ENCODE results near the gene MECP2.
A peak's percentile ranks its signal among the peaks of the same experiment; 100 is the strongest.

MECP2 gene

DNA sequence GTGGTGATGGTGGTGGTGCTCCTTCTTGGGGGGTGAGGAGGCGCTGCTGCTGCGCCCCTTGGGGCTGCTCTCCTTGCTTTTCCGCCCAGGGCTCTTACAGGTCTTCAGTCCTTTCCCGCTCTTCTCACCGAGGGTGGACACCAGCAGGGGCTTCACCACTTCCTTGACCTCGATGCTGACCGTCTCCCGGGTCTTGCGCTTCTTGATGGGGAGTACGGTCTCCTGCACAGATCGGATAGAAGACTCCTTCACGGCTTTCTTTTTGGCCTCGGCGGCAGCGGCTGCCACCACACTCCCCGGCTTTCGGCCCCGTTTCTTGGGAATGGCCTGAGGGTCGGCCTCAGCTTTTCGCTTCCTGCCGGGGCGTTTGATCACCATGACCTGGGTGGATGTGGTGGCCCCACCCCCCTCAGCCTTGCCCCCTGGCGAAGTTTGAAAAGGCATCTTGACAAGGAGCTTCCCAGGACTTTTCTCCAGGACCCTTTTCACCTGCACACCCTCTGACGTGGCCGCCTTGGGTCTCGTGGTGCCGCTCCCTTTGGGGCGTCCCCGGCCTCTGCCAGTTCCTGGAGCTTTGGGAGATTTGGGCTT is 66.7 kb downstream of the MECP2 start:
- no peak for DNase-seq

DNA sequence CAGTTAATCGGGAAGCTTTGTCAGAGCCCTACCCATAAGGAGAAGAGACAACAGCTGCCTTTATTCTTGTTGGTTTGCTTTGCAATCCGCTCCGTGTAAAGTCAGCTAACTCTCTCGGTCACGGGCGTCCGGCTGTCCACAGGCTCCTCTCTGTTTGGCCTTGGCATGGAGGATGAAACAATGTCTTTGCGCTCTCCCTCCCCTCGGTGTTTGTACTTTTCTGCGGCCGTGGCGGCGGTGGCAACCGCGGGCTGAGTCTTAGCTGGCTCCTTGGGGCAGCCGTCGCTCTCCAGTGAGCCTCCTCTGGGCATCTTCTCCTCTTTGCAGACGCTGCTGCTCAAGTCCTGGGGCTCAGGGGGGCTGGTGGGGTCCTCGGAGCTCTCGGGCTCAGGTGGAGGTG is 67.3 kb downstream of the MECP2 start:
- no peak for DNase-seq

DNA sequence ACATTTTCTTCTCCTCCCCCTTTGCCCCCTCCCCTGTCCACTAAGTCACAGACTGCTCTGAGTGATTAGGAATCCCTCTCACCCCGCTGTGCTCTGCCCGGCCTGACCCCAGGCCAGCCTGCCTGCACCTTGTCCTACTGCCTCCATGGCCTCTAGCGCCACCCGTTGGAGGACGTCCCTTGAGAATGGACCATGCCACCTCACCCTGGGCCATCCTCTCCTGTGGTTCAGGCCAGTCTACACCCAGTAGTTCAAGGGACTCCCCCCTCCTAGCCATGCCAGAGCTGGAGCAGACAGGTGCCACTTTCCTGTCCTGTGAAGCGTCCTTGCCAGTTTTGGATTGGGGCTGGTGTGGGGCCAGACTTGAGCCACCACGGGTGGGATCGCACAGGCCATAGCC is 68.1 kb downstream of the MECP2 start:
- no peak for DNase-seq

DNA sequence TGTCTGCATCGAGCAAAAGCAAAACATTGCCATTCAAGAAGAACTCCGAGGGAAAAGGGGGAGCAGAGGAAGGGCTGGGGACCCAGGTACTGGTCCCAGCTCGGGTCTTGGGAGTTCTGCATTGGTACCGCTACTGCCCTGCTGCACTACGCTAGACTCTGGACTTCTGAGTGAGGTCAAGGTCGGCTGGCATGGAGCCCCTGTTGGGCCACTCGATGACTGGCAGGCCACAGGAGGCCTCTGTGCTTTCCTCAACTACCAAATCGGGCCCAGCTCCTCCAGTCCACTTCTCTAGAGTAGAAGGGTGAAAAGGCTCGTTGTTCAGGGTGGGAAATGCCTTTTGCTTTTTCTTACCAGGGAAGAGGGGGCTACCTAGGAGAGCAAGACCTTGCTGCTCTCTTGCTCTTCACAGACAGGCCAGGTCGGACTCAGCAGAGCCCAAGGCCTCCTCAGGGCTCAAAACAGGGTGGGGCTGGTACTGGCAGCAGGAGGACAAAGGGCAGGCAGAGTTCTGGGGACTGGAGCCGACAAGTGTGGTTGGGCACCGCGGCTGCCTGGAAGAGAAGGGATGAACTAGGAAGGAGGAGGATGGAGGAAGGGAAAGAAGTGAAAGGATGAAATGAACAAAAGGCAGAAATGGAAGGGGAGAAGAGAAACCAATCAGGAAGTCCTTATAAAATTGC is 68.9 kb downstream of the MECP2 start:
- no peak for DNase-seq

DNA sequence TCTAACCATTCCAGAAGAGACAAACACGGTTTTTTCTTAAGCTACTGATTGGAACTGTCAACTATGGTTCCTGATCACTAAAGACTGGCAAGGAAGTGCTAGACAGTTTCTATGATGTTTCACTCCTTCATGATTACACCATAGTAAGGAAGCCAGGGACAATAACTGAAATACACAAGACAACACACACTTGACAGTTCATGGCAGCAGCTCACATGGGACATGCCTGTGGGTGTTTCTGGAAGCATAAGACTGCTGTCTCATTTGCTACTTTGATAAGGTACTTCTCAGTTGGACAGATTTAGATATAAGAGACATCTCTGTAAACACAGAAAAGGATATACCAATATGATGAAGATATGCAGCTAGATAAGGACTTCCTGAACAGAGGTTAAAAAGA is 69.5 kb downstream of the MECP2 start:
- no peak for DNase-seq

DNA sequence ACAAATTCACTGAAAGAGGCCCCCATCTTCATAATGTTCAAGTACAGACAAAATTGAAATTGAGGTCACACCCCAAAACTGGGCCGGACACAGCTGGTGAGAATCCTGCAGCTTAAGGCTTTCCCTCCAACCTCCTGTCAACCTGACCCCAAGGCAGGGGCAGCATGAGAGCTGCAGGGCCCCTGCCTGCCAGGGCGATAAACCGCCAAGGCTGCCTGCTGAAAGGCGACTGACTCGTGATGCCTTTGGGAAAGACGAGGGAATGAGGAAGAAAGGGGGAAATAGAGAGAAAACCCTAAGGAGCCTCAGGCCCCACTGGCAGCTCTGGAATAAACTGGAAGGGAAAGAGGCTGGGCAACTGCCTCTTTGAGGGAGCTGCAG is 70.5 kb downstream of the MECP2 start:
- no peak for DNase-seq

DNA sequence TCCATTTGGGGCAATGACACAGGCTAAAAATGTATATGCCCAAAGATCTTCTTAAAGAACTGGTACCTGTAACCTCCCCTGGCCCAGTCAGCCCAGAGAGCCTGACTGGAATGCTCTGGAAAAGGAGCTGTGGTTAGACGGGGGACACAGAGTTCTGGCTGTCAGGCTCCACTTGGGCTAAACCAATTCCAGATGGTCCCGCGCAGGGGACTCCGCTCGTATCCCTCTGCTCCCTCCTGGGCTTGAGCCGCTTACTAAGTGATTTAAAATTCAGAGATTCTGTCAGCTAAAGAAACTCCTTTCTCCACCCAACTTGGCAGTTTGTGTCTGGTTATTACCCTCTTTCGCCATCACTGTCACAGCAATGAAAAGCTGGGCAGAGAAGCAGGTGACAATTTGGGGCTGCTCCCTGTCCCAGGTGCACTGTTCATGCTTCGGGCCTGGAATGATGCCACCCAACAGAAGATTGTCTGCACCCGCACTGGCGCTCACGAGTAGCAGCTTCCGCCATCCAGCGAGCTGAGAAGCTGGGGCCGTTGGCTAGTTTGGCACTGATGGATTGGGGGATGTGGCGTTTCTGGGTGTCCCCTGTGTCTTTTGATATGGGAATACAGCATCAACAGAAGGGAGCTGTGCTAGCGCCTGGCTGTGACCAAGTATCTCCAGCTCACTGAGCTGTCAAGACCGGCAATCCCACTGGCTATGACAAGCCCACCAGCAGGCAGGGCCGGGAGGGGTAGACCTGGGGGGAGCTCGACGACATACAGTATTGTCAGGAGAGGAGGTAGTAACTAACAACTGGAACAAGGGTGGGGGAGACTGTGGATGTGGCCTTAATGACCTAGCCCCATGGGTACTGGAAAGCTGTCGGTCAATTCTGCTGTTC is 71.1 kb downstream of the MECP2 start:
- no peak for DNase-seq

DNA sequence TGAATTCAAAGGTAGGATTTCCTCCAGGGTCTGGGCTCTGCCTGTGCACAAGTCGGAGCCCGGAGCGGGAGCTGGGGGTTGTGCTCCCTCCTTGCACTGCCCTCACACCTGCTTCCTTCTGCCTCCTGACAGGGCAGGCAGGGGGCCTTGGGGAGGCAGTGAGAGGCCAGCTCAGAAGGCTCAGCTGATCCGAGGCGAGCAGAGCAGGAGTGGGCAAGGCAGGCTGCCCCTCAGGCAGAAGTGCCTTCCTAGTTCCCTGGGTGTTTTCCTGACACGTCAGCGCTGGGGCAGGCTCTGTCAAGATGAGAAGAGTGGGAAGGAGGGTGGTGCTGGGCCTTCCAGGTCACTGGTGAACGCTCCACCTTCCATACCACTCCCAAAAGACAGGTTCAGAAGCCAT is 72.3 kb downstream of the MECP2 start:
- DNase-seq, result no peak

DNA sequence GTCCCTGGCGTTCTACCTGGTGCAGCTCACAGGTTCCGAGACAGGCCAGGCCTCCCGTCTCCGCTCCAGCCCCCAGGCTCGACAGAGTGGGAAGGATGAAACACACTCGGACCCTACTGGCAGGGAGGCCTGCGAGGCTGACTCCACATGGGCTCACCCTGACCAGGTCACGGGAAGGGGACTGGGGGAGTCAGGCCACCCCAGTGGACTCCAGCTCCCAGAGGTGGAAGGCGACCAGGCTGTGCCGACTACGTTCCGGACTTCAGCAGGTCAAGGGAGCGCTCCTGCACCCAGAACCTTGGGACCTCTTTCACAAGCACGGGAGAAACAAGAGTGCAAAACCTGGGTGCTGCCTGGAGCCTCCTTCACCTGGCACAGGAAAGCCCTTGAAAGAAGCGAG is 73.2 kb downstream of the MECP2 start:
- no peak for DNase-seq

DNA sequence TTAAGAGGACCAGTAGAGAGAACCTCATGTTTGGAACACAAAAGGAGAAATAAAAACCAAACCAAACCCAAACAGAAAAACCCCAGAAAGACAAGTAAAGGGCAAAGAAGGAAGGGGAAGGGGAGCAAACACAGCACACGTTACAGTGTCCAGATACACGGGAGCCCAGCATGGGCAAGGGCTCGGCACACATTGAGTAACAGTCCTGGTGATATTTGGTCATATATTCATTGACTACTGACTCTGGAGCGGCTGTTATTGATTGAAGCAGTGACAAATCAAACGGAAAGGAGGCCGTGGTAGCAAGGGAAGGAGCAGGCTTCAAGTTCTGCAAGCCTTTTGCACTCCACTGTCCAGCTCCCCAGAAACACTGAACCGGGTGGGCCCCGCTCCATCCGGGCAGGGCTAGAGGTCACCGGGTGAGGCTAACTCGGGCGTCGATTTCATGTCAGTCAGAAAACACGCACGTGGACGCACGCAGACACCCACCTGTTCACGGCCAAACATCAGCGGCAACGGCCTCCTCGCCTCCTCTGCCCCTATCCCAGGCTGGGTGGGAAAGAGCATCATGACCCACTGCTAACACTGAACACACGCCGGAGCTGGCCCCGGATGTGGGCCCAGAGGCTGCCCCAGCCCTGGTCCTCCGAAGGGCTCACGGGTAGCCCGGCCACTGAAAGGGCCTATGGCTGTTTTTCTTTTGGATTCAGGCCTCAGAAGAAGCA is 74.1 kb downstream of the MECP2 start:
- DNase-seq, result no peak

DNA sequence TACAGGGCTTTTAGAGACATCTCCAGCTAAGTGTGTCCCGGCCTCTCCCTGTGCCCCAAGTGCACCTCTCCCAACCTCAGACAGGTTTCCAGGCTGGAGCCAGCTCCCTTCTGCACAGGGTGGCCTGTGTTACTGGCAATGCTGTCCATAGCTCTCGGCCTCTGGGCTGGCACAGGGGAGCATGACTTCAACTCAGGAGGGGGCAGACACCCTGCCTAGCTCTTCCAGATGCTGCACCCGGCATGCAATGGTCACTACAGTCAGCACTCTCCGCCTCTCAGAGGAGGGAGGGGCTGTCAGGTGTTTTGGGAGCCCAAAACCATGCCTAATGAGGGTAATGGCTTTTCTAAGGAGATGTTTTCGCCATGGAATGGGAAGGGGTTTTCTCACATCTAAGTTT is 75.4 kb downstream of the MECP2 start:
- no peak for DNase-seq

DNA sequence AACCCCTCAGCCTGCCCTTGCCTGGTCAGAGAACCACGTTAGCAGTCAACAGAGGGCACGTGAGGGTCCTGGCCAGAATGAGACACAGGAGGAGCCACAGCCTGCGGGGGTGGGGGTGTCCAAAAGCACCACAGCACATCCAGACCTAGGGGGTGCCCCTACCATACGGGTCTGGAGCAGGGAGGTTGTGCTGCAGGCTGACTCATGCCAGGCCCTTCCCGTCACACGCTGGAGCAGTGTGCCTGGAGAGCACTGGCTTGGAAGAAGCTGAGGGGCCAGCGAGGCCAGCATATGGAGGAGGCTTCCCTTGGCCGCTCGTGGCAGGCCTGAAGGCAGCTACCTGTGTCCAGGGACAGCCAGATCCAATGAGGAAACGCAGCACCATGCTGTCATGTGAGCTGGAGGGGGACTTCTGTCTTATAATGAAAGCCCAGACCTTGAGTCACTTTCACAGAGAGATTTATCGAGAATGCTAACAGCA is 76.3 kb downstream of the MECP2 start:
- no peak for DNase-seq

DNA sequence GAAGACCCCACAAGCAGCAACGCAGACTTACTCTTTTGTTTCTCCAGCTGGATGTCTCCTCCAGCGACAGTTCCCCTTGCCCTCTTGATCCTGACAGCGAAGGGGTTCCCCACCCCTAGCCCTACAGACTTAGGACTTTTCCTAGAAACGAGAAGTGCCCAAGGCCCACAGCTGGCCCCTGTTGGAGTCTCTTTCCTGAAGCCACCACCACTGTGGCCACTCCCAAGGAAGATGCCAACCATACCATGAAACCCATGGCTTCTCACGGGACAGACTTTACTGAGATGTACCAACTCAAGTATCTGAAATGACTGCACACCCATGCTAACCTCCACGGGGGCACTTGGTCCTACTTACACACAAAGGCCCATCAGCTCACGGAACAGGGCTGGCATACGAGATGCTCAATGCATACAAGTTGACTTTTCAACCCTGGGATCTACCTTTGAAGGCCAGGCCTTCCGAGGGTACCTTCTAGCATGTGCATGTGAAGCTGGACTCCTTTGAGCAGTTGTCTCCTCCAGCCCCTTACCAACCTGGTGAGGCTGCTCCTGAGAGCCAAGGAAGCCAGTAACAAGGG is 76.9 kb downstream of the MECP2 start:
- no peak for DNase-seq

DNA sequence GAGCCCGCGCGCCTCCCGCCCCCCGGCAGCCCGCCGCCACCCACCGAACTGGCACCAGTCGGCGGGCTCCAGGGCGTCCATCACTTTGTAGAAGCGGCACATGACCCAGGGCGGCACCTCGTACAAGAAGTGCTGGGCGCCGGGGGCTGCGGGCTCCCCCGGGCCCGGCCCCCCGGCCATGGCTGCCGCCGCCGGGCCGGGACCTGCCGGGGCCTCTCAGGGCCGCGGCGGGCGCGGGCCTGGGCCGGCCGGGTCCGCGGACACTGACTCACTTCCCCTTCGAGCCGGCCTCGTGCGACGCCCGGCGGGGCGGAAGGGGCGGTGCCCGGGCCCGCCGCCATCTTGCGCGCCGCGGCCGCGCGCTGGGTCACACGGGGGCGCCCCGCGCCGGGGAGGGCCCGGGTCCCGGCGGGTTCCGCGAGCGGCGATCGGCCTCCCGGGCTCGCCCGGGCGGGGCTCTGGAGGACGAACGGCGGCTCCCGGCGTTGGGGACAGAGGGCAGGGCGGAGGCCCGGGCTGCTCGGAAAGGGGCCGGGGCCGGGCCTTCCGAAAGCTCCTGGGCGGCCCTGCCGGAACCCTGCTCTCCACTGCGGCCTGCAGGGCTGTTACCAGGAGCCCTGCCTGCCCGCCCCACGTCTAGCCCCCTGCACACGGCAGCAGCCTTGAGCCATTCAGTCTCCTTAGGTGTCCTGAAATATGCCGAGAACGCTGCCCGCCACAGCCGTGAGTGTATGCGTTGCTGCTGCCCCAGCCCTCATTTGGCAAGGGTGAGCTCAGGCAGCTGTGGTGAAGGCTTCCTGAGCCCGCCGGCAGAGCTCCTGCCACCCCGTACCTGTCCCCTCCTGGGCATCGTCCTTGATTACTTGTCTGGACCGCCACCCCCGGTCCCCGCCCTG is 77.6 kb downstream of the MECP2 start, which contains the start of gene IRAK1:
IRAK1 (minus strand) TSS at position 270 of the 896 bp plus-strand sequence; CDS start at position 180, 90 bp downstream.
- DNase-seq, result peak; percentile 32

DNA sequence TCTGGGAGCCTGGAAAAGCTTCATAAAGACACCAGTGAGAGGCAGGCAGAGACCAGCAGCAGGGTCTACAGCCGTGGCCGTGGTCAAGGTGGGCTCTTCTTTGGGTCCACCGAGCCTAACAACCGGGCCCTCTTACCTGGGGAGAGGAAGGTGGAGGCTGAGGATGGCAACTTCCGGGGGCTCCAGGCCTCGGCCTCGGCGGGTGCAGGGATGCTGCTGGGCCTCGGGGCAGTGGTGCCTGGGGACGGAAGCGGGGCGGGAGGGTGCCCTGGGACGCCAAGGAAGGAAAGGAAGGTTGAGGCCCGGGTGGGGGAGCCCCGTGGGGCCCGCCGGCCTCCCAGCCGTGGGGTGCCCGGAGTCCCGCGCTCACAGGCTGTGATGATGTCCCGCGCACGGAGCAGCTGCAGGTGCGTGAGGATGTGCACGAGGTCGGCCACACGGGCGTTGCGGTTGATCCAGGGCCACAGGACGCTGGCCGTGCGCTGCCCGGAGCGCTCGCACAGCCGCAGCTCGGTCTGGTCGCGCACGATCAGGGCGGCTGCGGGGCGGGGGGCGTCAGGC is 78.4 kb downstream of the MECP2 start:
- no peak for DNase-seq

DNA sequence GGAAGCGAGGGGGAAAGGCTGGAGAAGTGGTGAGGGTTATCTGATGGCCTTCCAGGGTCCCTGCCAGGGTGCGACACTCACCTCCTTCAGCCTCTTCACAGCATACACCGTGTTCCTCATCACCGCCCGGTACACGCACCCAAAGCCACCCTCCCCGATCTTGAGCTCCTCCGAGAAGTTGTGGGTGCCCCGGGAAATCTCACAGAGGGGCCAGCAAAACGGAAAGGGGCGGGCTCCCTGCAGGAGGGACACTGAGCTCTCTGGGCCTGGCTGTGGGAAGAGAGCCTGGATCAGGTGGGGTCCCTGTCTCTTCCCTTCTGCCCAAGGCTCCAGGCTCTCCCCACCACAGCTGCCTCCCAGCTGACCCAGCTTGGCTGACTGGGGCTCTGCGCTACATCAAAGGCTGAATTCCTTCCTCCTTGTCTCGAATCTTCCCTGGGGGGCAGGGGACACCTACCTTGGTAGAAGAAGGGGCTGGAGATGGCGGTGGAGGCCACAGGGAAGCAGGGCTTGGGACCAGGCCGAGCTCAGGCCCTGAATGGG is 78.9 kb downstream of the MECP2 start:
- DNase-seq, result no peak

DNA sequence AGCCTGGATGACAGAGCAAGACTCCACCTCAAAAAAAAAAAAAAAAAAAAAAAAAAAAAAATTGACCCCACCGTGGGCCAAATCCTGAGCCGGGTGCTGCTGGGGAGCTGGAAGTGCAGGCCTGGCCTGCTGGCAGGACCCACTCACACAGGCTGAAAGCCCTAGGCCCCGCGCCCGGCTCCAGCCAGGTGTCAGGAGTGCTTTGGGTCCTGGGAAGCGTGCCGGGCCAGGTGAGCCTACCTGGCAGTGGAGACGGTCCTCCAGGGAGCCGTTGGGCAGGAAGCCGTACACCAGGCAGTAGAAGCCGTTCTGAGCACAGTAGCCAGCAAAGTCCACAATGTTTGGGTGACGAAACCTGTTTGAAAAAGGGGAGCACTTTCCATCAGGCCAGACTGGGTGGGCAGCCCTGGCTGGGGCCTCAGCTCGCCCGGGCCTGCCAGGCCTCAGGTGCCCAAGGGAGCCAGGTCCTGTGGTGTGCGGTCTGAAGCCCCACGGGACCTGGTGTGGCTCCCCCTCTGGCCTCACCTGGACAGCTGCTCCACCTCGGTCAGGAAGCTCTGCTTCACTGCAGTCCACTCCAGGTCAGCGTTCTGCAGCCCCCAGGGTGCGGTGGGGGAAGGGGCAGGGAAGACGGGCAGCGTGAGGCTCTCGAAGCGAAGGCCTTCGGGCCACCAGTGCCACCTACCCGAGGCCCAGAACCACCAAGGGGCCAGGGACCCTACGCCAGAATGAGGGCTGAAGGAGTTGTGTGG is 79.6 kb downstream of the MECP2 start:
- DNase-seq, result no peak

DNA sequence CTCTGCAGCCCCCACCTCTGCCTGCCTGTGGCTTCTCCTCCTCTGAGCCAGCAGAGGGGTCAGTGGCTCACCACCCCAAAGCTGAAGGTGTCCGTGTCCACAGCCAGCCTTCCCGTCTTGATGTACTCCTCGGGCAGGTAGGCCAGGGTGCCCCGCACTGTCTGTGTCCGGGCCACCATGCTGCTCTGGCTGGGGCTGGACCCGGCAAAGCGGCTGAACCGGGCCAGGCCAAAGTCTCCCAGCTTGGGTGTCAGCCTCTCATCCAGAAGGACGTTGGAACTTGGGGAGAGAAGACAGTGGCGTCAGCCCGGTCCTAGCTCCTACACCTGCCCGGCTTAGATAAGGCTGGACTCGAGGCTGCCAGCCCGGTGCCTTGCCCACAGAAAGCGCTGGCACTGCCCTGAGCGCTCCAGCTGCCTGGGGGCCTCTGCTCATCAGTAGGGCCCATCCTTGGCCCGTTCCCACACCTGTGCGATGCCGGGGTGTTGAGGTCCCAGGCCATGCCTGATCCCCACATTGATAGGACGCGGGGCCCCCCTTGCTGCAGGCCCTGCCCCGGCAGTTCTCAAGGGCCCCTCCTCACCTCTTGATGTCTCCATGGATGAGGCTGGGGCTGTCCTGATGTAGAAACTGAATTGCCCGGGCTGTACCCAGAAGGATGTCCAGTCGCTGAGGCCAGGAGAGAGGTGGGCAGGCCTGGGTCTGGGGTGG is 81.0 kb downstream of the MECP2 start:
- DNase-seq, result no peak

DNA sequence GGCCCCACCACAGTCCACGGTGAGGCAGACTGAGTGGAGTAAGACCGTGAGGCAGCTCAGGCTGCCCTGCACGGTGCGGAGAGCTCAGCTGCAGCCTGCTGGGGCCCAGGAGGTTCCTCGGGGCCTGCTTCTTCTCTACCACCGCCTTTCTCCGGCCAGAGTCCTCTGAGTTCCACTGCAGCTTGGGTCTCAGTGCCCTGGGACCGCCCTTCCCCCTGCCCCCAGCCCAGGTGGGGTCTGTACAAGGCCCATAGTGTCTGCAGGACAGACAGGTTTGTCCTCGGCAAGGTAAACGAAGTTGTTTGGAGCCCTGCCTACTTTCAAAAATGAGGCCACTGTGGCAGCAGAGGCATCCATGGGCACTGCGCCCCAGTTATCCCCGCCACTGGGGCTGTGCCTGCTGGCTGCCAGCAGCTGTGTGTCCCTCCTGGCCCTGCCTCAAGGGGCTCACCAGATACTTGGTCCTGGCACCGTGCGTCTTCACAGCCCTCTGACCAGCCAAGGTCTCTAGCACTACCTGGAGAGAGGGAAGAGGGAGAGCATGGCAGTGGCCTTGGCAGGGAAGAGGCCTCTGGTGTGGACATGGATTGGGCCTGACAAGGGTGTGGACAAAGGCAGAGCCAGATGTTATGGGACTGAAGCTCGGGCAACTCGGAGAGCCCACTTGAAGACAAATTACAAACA is 81.8 kb downstream of the MECP2 start:
- no peak for DNase-seq

Data from activated CD4-positive, alpha-beta T cell treated with anti-CD3 and anti-CD28 coated beads for 1 hour (primary cell).